HT1080 (cell line): Measurements from ENCODE around the gene WBP4. TPM values are rescaled to one million over a fixed set of nuclear protein-coding genes. Genes with fewer than 3 reads are reported as not detected.

Experiments used
- DNase-seq: peaks from one replicate; pipeline ENCODE4 v3.0.0-alpha.2; 2015; ENCODE audit warnings: low read depth
- total RNA-seq: library from RNA; depleted of rRNA; stranded (reverse); fragments of >200 nt; shearing (Covaris generic); gene quantifications from 2 replicates; pipeline ENCODE4 v1.2.3, GENCODE V29; 2014

WBP4 gene
- total RNA-seq, 1 experiment from 2014 or later, result 10.5 TPM

DNA sequence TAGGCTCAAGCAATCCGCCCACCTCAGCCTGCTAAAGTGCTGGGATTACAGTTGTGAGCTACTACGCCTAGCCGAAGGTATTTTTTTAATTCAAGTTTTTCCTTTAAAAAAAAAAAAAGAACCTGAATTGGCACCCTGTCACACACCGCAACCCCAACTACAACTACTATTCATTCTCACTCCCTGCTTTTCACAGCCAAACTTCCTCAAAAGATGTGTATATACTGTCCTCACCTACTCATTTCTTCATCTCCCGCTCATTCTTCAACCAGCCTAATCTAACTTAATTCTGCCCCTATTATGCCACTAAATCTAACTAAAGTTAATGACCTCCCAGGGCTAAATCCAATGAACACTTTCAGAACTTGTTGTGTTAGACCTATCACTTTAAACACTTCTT is 12.7 kb upstream of the WBP4 start:
- DNase-seq, result no peak

DNA sequence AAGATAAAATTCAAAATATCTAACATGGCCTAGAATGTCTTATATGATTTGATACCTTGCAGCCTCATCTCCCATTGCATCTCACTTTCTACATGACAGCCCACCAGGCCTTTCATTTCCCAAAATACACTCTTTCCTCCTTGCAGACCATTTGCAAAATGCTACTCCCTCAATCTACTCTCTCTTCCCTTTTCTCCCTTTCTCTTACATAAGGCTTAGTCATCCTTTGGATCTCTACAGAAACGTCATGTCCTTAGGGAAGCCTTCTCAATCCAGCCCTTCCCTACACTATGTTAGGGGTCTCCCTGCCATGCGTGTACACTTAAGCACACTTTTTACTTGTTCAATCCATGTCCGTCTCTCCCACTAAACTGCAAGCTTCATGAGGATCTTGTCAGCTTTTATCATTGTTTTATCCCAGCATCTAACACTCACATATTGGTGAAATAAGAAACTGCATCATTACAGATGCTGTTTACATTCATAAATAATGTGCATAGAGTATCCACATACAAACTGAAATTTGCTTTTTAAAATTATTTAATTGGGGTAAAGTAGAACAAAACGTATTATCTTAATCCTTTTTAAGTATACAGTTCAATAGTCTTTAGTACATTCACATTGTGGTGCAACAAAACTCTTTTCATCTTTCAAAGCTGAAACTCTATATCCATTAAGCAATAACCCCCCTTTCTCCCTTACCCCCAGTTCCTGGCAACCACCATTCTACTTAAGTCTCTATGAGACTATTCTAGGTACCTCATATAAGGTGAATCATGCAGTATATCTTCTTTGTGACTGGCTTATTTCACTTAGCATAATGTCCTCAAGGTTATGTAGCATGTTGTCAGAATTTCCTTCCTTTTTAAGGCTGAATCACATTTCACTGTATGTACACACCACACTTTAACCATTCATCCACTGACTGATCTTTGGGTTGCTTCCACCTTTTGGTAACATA is 11.5 kb upstream of the WBP4 start:
- no peak for DNase-seq

DNA sequence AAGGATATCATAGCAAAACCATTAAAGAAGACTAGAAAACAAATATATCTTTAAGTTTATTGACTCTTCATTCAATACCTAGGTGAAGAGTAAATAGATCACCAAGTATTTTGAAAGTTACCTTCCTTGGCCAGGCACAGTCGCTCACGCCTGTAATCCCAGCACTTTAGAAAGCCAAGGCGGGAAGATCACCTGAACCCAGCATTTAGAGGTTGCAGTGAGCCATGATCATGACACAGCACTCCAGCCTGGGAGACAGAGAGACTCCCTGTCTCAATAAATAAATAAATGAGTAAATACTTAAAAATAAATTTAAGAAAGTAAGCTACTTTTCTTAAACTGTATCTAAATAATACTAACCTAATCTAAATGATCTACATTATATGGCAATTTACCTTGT is 8.9 kb upstream of the WBP4 start:
- no peak for DNase-seq

DNA sequence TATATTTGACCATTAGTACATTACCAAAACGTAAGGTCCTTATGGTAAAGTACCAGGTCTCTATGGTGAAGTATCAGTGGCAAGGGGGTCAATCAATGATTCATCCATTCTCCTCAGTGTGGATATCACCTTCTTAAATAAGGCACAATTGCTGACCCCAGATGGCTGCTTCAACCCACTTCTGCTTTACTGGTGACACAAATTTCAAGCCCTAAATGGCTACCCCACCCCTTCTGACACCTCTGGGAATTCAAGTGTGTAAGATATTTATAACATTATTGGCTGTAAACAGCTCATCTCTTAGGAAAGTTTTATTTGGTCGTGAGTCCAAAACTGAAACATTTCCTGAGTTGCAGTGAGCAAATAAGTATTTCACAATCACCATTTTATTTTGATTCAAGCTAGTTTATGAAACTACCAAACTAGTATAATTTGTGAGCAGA is 7.9 kb upstream of the WBP4 start:
- DNase-seq, result no peak

DNA sequence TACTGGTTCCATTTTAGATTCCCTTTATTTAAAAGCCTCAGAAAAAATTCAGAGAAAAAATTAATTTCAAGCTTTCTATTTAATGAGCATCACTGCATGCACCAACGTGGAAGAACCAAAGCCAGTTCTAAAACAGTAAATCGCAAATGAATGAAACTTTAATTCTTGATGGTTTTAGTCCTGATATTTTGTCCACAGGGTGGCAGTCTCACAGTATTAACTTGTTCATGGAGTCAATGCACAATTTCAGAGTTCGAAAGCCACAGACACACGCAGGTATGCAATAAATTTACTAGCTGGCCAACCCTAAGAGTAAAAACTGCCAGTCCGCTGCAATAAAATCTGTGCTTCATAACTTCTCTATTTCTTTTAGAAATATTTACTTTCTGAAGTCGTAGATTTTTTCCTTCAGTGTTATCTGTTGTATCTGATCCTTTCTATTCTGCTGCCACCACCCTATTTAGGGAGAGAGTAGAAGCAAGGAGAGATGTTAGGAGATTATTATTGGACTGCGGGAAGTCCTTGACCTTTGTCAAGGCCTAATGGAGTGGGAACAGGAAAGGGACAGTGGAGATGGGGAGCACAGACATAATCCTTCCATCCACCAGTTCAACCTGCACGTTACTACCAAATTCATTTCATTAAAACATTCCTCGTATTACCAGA is 7.0 kb upstream of the WBP4 start:
- peak; percentile 47 for DNase-seq

DNA sequence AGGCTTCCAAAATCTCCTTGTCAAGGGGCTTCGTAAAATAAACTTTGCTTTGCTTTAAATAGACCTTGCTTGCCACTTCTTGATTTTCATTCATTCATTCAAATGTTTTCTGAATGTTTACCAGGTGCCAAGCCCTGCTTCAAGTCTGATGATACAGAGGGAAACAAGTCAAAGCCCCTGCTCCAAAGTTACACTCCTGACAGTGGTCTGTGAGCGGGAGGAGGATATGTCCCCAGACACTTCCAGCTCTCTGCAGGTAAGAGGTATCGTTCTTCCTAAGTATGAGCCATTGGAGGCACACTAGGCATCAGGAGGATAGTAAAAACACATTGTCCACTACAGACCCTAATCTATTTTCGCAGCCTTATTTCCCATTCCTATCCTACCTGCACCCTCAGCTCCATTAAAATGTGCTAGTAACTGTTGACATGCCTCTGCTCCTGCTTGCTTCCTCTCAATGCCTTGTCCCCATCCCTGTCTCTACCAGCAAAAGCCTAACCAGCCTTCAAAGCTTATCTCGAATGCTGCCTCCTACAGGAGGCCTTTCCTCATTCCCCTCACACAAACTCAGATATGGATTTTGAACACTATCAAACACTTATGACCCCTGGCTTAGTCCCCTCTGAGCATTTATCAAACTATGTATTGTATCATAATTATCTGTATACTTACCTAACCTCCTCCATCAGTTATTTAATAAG is 6.2 kb upstream of the WBP4 start:
- no peak for DNase-seq

DNA sequence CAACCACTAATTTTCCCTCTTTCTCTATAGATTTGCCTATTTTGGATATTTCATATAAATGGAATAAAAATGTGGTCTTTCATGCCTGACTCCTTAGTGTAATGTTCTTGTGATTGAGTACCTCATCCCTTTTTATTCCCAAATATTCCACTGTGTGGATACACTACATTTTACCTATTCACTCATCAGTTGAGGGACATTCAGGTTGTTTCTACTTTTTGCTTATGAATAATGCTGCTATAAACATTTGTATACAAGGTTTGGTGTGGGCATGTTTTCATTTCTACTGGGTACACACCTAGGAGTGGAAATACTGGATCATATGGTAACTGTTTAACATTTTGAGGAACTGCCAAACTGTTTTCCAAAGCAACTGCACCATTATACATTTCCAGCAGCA is 5.1 kb upstream of the WBP4 start:
- no peak for DNase-seq

DNA sequence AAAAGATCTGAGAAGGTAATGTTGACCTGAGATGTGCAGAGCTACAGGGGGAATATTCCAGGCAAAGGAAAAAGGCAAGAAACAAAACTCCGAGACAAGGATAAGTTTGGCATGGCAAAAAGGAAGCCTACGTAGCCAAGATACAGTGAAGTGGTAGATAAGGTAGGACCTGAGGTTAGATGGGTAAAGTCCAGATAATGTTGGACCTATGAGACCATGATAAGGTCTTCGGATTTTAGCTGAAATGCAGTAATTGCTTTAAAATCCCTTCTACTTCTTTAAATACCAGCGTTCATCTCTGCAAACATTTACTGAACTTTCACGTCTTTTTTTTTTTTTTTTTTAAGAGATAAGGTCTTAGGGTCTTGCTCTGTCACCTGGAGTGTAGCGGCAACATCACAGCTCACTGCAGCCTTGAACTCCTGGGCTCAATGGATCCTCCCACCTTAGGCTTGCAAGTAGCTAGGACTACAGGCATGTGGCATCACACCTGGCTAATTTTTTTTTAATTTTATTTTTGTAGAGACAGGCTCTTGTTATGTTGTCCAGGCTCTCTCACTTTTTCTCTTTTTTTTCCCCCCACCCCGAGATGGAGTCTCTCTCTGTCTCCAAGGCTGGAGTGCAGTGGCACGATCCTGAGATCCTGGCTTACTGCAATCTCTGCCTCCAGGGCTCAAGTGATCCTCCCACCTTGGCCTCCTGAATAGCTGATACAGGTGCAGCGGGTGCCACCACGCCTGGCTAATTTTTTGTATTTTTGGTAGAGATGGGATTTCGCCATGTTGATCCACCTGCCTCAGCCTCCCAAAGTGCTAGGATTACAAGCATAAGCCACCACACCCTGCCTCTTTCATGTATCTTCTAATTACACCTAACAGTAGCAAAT is 4.2 kb upstream of the WBP4 start:
- DNase-seq, result no peak

DNA sequence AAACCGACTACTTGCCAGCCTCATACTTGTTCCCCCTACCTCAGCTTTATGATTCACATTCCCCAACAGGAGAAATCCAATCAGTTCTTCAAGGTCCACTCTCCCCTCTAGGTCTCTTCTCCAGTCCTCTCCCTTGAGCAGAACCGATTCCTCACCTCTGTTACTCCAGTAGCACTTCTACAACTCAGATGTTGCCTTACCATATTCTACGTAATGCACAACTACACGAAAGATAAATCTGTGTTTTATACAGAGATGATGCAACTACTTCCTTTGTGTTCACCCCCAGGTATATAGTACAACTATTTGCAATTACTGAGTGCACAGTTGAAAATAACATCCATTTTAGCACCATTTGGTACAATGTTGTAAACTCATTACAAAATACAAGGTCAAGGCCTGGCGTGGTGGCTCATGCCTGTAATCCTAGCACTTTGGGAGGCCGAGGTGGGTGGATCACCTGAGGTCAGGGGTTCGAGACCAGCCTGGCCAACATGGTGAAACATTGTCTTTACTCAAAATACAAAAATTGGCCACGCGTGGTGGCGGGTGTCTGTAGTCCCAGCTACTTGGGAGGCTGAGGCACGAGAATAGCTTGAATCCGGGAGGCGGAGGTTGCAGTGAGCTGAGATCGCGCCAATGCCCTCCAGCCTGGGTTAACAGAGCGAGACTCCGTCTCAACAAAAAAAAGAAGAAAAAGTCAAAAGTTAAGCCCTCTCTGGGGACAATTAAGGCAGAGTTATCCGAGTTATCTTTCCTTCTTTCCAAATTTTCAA is 2.8 kb upstream of the WBP4 start:
- DNase-seq, result no peak

DNA sequence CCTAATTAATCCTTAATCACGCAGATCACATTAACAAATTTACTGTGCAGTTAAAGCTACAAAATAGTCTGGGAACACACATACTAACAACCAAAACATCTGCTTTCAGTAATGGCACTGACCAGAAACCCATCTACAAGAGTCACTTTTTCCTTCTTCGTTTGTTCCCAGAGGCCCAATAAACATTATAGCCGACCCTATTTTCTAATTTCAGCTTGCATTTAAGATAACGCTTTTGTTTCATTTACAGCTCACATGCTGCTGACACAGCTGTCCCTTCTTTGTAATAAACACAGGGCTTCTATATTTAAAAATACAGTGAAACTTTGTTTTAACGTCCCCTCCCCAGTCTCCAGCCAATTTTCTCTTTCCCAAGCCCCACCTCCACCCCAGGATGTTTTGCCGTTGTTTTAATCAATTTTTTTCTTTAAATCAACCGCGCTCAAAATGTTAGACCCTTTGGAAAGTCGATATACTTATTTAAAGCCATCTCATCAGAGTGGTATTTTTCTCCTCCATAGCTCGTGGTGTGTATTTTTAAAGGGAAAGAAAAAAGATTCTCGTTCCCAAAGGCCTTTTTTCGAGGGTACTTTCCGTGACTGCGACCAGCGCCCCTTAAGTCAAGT is 1.7 kb upstream of the WBP4 start:
- DNase-seq, result peak; percentile 22

DNA sequence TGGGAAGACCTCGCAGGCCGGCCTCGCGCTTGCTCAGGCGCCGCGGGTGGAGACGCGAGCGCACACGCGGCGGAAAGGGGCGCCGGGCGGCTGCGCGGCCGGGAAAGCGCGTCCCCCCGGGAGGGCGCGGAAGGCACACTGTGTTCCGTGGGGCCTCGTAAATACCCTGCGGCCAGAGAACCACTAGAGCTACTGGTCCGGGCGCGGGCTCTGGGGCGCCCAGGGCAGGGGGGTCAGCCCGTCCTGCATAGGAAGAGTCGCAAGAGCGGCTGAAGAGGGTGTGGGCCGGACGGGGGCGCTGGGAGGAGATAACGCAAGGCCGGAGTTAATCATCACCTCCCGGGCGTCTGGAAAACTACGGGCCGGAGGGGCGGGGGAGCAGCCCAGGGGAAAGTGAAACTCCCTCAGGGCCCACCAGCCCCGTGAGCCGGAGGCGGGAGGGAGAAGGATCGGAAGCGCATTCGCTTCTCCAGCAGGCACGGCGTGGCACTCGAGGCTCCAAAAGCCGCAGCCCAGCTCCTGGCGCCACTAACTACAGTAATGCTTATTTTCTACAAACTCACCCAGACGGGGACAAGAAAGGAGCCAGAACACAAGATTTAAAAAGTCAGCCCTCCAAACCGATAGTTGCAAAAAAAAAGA is 1.1 kb upstream of the WBP4 start:
- DNase-seq, result peak; percentile 94

DNA sequence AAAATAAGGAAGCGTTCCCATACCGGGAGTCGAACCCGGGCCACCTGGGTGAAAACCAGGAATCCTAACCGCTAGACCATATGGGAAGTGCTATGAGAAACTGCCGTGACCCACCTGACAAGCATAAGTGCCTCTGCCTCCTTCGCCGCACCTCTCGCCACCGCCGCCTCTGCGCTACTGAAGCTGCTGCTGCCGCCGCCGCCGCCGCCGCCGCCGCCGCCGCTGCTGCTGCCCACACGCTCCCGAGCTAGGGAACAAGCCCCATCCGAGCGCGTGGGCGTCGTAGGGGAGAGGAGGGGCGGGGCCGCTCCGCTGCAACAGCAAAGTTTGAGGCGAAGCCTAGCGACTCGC is 610 bp upstream of the WBP4 start:
- no peak for DNase-seq

DNA sequence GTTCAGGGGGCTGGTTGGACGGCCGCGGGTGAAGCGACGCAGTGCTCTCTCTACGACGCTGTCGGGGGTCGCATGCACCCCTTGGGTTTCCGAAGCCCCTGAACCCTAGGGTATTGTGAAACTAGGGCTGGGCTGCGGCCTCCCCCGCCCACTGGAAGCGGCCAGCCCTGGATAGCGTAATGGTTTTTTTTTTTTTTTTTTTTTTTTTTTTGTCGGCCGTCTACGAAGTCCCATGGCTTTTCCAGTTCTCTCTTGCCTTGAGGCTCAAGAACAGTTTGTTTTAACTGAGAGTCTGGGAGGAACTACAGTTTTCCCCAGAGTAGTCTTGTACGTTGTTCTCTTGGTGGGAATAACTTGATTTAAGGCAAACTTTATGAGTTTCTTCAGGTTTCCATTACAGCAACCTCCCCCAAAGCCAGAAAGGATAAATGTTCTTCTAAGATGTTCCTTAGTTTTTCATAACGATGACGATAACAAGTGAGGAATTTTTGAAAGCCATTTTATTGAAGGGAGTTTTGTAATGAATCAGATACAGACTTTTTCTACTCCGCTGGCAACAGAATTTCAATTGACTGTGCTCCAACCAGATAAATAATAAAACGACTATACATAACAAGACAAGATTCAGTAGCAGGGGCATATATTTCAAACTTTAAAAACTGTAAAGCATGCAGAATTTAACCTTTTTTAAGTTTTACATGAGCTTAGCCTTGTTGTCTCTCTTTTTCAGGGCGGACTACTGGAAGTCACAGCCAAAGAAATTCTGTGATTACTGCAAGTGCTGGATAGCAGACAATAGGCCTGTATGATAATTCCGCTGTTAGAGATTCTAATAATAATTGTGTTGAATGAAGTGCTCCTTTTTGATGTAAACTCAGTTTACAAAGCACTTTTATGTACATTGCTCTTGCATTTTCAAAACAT is 867 bp downstream of the WBP4 start:
- peak; percentile 76 for DNase-seq

DNA sequence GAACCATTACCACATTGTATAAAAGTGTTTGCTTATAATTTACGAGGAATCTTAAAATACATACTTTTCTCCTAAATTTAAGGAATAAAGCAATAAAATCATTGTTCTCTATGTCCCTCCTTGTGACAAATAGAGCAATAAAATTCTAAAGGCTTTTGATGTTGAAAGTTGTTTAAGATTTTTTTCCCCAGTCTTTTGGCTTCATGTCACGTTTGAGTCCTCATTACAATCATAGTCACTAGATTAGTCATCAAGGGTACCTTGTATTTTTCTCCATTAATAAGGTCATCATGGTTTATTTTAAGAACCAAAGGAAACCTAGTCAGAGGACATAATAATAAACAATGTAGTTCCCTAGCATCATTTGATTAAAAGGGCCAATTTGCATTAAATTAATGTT is 3.2 kb downstream of the WBP4 start:
- DNase-seq, result peak; percentile 50

DNA sequence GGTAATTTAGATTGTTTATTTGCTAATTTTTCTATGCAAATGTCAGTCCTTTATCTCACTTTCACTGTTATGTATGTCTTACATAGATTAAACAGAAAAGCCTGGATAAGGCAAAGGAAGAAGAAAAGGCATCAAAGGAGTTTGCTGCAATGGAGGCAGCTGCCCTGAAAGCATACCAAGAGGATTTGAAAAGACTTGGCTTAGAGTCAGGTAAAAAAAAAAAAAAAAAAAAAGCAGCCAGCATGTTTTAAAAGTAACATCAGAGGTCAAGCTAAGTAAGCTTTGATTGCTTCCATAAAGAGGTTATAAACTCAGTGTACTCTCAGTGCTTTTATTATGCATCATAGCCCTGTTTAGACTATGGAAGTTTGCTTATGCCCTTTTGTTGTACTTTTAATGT is 3.8 kb downstream of the WBP4 start:
- no peak for DNase-seq

DNA sequence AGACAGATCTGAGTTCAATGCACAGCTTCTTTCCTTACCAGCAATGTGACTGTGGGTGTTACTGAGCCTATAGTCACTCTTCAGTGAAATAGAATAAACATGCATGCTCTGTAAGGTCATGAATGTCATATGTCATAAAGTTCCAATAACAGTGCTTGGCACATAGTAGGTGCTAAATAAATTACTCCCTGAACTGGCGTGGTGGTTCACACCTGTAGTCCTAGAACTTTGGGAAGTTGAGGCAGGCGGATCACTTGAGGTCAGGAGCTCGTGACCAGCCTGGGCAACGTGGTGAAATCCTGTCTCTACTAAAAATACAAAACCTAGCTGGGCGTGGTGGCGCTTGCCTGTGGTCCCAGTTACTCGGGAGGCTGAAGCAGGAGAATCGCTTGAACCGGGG is 13.2 kb downstream of the WBP4 start:
- DNase-seq, result no peak

DNA sequence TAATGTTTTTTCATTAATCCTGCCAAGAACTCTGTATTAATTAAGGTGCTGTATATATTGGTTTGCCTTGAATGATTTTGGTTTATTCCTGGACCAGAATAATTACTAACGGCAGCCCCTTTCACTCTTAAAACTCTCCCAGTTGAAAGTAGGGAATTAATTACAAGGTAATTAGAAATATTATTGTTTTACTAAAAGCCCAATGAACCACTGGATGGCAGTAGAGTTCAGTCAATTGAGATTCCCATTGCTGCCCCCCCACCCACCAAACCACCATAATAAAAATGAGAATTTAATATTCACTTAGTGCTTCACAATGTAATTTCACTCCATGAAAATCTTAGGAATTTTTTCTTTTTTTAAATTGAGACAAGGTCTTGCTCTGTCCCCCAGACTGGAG is 13.7 kb downstream of the WBP4 start:
- DNase-seq, result no peak

DNA sequence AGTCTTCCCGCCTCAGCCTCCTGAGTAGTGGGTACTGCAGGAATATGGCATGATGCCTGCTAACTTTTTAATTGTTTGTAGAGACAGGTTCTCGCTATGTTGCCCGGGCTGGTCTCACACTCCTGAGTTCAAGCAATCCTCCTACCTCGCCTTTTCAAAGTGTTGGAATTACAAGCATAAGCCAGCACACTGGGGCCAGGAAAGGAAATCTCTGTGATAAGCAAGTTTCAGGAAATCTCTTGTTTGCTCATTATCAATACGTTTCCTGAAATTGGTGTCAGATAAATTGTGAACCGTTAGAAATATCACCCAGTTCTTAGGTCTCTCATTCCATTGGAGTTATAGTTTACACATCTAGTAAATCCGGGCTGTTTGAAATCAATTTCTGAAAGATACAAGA is 14.2 kb downstream of the WBP4 start:
- DNase-seq, result no peak
